ENCODE measurements around the gene PODXL.

GRCh38 chr7:131507592-131508331, 48.7 kb downstream of the PODXL start:
- peak; percentile 73 to 77 for TF ChIP-seq CTCF (conservative IDR thresholded peaks at IDR 0.05; ENCODE audit: low read depth in 2 of 2)
- no peak for TF ChIP-seq EZH2 (IDR thresholded peaks at IDR 0.05; ENCODE audit: low read depth, unreplicated experiment)
- no peak for TF ChIP-seq POLR2AphosphoS5 (IDR thresholded peaks at IDR 0.05; ENCODE audit: low read depth)
